ENCODE measurements around the gene WDR64. TPM values are rescaled to one million over a fixed set of nuclear protein-coding genes. Genes with fewer than 3 reads are reported as not detected.

Gene WDR64
- total and polyA plus RNA-seq, 2 of the 13 experiments (the other 11 are each of a cell fraction or from before 2014, with no cell fraction given), result not detected

DNA sequence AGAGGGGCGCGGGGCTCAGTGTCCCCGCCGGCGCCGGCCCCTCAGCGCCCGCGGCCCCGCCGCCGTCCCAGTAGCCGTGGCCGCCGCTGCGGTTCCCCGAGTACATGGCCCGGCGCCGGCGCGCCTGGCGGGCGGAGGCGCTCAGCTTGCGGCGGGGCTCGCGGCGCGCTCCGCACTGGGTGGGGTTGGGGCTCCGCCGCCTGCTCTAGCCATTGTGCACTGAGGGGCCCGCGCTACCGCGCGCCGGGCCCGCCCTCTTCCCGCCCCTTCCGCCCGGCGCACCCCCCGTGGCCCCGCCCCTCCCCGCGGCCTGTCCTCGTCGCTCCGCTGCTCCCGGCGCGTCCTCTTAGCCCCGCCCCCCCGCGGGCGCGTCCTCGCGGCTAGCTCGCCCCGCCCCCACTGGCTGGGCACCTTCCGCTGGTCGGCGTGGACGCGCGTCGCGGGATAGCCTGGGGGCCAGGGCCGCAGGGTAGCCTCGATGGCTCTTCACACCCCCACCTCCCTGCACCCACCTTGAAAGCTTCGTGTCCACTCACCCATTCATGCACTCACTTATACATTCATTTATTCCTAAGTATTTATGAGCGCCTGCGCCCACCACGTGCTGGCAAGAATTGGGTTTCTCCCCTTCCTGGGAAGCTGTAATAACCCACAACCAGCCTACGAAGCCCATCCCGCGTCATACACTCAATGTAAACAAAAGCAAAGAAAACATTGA, 11.8 kb upstream of the WDR64 start, which contains the start of the genes CHML and OPN3 (continued):
- TF ChIP-seq FIP1L1 (IDR thresholded peaks at IDR 0.05; ENCODE audit: borderline replicate concordance, insufficient read depth, low read depth, low read length) (no peak), FOSL2 (CRISPR knock-in tag; IDR thresholded peaks at IDR 0.05) (peak; percentile 39; the same call in 1 of the 2 replicates), ZFP36L2 (CRISPR knock-in tag; IDR thresholded peaks at IDR 0.05) (no peak), ETV5 (CRISPR knock-in tag; IDR thresholded peaks at IDR 0.05; ENCODE audit: borderline replicate concordance) (peak; percentile 64), PCBP1 (IDR thresholded peaks at IDR 0.05; ENCODE audit: borderline replicate concordance, low read depth, low read length) (no peak), GABPB1 (CRISPR knock-in tag; IDR thresholded peaks at IDR 0.05) (peak; percentile 84), SNAI1 (CRISPR knock-in tag; IDR thresholded peaks at IDR 0.05; ENCODE audit: borderline replicate concordance) (no peak), MEIS2 (CRISPR knock-in tag; IDR thresholded peaks at IDR 0.05) (no peak; the same call in 1 of the 2 replicates), GATAD2A (CRISPR knock-in tag; IDR thresholded peaks at IDR 0.05) (no peak), NCOR1 (IDR thresholded peaks at IDR 0.05; ENCODE audit: borderline replicate concordance, low read length) (no peak), HCFC1 (IDR thresholded peaks at IDR 0.05; ENCODE audit: low read depth, low read length) (no peak), ZNF430 (CRISPR knock-in tag; IDR thresholded peaks at IDR 0.05) (peak; percentile 15; the same call in 1 of the 2 replicates), SAFB2 (CRISPR knock-in tag; IDR thresholded peaks at IDR 0.05; ENCODE audit: borderline replicate concordance, low read depth) (no peak), CHD2 (IDR thresholded peaks at IDR 0.05; ENCODE audit: low read depth, low read length) (no peak), NKX3-1 (CRISPR knock-in tag; IDR thresholded peaks at IDR 0.05) (peak; percentile 69; the same call in 1 of the 2 replicates), ZNF780A (CRISPR knock-in tag; IDR thresholded peaks at IDR 0.05) (no peak)
- TF ChIP-seq, protein P1, sequence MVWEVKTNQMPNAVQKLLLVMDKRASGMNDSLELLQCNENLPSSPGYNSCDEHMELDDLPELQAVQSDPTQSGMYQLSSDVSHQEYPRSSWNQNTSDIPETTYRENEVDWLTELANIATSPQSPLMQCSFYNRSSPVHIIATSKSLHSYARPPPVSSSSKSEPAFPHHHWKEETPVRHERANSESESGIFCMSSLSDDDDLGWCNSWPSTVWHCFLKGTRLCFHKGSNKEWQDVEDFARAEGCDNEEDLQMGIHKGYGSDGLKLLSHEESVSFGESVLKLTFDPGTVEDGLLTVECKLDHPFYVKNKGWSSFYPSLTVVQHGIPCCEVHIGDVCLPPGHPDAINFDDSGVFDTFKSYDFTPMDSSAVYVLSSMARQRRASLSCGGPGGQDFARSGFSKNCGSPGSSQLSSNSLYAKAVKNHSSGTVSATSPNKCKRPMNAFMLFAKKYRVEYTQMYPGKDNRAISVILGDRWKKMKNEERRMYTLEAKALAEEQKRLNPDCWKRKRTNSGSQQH (CRISPR knock-in tag; IDR thresholded peaks at IDR 0.05; ENCODE audit: low read depth), result no peak
- TF ChIP-seq, protein P2, sequence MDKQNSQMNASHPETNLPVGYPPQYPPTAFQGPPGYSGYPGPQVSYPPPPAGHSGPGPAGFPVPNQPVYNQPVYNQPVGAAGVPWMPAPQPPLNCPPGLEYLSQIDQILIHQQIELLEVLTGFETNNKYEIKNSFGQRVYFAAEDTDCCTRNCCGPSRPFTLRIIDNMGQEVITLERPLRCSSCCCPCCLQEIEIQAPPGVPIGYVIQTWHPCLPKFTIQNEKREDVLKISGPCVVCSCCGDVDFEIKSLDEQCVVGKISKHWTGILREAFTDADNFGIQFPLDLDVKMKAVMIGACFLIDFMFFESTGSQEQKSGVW (CRISPR knock-in tag; IDR thresholded peaks at IDR 0.05; ENCODE audit: borderline replicate concordance), result no peak
- TF ChIP-seq, protein P3, sequence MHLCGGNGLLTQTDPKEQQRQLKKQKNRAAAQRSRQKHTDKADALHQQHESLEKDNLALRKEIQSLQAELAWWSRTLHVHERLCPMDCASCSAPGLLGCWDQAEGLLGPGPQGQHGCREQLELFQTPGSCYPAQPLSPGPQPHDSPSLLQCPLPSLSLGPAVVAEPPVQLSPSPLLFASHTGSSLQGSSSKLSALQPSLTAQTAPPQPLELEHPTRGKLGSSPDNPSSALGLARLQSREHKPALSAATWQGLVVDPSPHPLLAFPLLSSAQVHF (CRISPR knock-in tag; IDR thresholded peaks at IDR 0.05), result no peak
- TF ChIP-seq, protein P4, sequence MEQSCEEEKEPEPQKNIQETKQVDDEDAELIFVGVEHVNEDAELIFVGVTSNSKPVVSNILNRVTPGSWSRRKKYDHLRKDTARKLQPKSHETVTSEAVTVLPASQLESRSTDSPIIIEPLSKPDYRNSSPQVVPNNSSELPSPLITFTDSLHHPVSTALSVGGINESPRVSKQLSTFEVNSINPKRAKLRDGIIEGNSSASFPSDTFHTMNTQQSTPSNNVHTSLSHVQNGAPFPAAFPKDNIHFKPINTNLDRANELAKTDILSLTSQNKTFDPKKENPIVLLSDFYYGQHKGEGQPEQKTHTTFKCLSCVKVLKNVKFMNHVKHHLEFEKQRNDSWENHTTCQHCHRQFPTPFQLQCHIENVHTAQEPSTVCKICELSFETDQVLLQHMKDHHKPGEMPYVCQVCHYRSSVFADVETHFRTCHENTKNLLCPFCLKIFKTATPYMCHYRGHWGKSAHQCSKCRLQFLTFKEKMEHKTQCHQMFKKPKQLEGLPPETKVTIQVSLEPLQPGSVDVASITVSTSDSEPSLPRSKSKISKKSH (CRISPR knock-in tag; IDR thresholded peaks at IDR 0.05; ENCODE audit: borderline replicate concordance), result no peak
- TF ChIP-seq, protein P5, sequence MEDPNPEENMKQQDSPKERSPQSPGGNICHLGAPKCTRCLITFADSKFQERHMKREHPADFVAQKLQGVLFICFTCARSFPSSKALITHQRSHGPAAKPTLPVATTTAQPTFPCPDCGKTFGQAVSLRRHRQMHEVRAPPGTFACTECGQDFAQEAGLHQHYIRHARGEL (CRISPR knock-in tag; IDR thresholded peaks at IDR 0.05), result no peak
- TF ChIP-seq, protein P6, sequence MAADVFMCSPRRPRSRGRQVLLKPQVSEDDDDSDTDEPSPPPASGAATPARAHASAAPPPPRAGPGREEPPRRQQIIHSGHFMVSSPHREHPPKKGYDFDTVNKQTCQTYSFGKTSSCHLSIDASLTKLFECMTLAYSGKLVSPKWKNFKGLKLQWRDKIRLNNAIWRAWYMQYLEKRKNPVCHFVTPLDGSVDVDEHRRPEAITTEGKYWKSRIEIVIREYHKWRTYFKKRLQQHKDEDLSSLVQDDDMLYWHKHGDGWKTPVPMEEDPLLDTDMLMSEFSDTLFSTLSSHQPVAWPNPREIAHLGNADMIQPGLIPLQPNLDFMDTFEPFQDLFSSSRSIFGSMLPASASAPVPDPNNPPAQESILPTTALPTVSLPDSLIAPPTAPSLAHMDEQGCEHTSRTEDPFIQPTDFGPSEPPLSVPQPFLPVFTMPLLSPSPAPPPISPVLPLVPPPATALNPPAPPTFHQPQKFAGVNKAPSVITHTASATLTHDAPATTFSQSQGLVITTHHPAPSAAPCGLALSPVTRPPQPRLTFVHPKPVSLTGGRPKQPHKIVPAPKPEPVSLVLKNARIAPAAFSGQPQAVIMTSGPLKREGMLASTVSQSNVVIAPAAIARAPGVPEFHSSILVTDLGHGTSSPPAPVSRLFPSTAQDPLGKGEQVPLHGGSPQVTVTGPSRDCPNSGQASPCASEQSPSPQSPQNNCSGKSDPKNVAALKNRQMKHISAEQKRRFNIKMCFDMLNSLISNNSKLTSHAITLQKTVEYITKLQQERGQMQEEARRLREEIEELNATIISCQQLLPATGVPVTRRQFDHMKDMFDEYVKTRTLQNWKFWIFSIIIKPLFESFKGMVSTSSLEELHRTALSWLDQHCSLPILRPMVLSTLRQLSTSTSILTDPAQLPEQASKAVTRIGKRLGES (CRISPR knock-in tag; IDR thresholded peaks at IDR 0.05; ENCODE audit: borderline replicate concordance), result no peak
